GM19099 (cell line): ENCODE results near the gene TTC22.

Source experiments
- POLR2A ChIP-seq: IDR thresholded peaks from 3 replicates; pipeline ENCODE4 v1.6.1; 2011; ENCODE audit warnings: low read depth; ENCODE audit not compliant: insufficient read length; ENCODE audit errors: extremely low read depth

TTC22 gene

GRCh38 chr1:54804471-54805132, 3.5 kb upstream of the TTC22 start:
- TF ChIP-seq POLR2A = no peak

- TF ChIP-seq POLR2A = no peak
Observed at GRCh38 chr1:54803761-54804470, 2.8 kb upstream of the TTC22 start.

- no peak for TF ChIP-seq POLR2A
Observed at GRCh38 chr1:54800041-54800898, 853 bp downstream of the TTC22 start.

- no peak for TF ChIP-seq POLR2A
Observed at GRCh38 chr1:54798769-54799641, 2.1 kb downstream of the TTC22 start.

- TF ChIP-seq POLR2A = no peak
Observed at GRCh38 chr1:54798206-54798605, 2.9 kb downstream of the TTC22 start.

GRCh38 chr1:54796902-54797301, 4.2 kb downstream of the TTC22 start:
- no peak for TF ChIP-seq POLR2A

GRCh38 chr1:54795841-54796468, 5.2 kb downstream of the TTC22 start:
- no peak for TF ChIP-seq POLR2A

- TF ChIP-seq POLR2A = no peak
Observed at GRCh38 chr1:54795356-54795665, 5.8 kb downstream of the TTC22 start.

- TF ChIP-seq POLR2A = no peak
Observed at GRCh38 chr1:54794451-54795355, 6.4 kb downstream of the TTC22 start.

- TF ChIP-seq POLR2A = no peak
Observed at GRCh38 chr1:54792686-54793282, 8.3 kb downstream of the TTC22 start.

GRCh38 chr1:54791880-54792522, 9.1 kb downstream of the TTC22 start:
- TF ChIP-seq POLR2A = no peak

- TF ChIP-seq POLR2A = no peak
Observed at GRCh38 chr1:54788459-54788858, 12.7 kb downstream of the TTC22 start.

GRCh38 chr1:54787604-54788003, 13.5 kb downstream of the TTC22 start:
- no peak for TF ChIP-seq POLR2A
